Thoracic aorta (tissue), 2 donors: Measurements from ENCODE around the gene C11orf68. TPM values are rescaled to one million over a fixed set of nuclear protein-coding genes. Genes with fewer than 3 reads are reported as not detected.
A peak's percentile ranks its signal among the peaks of the same experiment; 100 is the strongest.

Experiments
- ATAC-seq: fragments of 150-250 bp; one replicate; pipeline ENCODE4 v1.8.0; 2017; ENCODE audit warnings: low read depth; ENCODE audit not compliant: insufficient number of reproducible peaks, low FRiP score
- DNase-seq: peaks from one replicate; pipeline ENCODE4 v3.0.0-alpha.2; 2020; ENCODE audit warnings: low spot score
- H3K27ac ChIP-seq, 2 donors: fragments of 200-600 bp; sonication (generic); 1 replicate in 1 of 2; 2 replicates in 1 of 2; pipeline ENCODE4 v1.5.1; 2016; ENCODE audit warnings: mild to moderate bottlenecking in 2 of 2, moderate library complexity in 2 of 2
- H3K27me3 ChIP-seq: fragments of 200-600 bp; sonication (generic); replicated peaks from 2 replicates; pipeline ENCODE4 v1.6.0; 2016; ENCODE audit warnings: mild to moderate bottlenecking; ENCODE audit not compliant: insufficient read depth
- H3K36me3 ChIP-seq: fragments of 200-600 bp; sonication (generic); one replicate; pipeline ENCODE4 v1.5.1; 2016
- H3K4me1 ChIP-seq, 2 donors: fragments of 200-600 bp; sonication (generic); 1 replicate in 1 of 2; 2 replicates in 1 of 2; pipeline versions ENCODE4 v1.5.1 to v1.6.0; 2016; ENCODE audit warnings: low read depth in 2 of 2, mild to moderate bottlenecking in 1 of 2; ENCODE audit not compliant: control insufficient read depth in 1 of 2
- H3K4me3 ChIP-seq: fragments of 200-600 bp; sonication (generic); 2 replicates; pipeline ENCODE4 v1.5.1; 2016; ENCODE audit warnings: mild to moderate bottlenecking
- H3K9me3 ChIP-seq: fragments of 200-600 bp; sonication (generic); 2 replicates; pipeline ENCODE4 v1.5.1; 2016
- total RNA-seq, 2 donors: library from RNA; depleted of rRNA; stranded (reverse); fragments of >200 nt; gene quantifications; one replicate each; pipeline versions ENCODE4 v1.1.0 to v1.2.3, GENCODE V29; 2016
- TF ChIP-seq, protein P1 (sequence below): fragments of 200-600 bp; sonication (generic); IDR thresholded peaks from one replicate; pipeline ENCODE4 v1.5.1; 2019; ENCODE audit warnings: antibody characterized with exemption

C11orf68 gene
- total RNA-seq, 2 donors from 2014 or later = 16.3 to 27.9 TPM

DNA sequence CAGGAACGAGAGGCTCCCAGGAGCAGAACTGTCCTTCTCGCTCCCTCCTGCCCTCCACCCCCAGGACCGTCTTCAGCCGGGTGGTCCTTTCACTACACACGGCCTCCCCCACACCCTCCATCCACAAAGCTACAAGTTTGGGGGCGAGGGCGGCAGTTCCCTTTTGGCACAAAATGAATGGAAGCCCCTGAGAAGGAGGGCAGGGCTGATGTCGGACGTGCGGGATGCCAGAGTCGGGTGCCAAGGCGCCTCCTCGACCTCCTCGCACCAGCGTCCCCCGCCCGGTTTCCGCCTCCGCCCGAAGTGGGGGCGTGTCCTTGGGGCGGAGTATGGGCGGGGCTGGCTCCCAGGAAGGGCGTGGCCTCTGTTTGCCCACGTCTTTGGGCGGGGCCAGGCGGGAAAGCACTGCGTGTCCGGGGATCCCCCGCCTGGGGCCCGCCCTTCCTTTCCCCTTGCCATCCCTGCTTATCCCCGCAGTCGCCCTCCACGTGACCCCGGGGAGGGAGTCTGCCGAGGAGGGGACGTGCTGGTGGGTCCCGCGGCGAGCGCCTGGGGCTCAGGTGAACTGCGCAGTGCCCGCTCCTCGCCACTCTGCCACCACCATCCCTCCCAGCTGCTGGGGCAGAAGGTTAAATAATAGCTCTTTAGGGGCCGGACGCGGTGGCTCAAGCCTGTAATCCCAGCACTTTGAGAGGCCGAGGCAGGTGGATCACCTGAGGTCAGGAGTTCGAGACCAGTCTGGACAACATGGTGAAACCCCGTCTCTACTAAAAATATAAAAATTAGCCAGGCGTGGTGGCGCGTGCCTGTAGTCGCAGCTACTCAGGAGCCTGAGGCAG is 45.3 kb downstream of the C11orf68 start:
- Histone ChIP-seq H3K4me3 (peak overlapping the region; percentile 90), H3K27me3 (no peaks in the 10 kb centered on the region), H3K36me3 (peaks cover 6% of the 10 kb centered on the region), H3K27ac (peak overlapping the region; percentile 93 to 97), H3K9me3 (no peaks in the 10 kb centered on the region), H3K4me1 (peaks cover 5 to 29% of the 10 kb centered on the region in 2 donors)
- ATAC-seq (peak; percentile 78), DNase-seq (peak; percentile 89)
- TF ChIP-seq, protein P1, sequence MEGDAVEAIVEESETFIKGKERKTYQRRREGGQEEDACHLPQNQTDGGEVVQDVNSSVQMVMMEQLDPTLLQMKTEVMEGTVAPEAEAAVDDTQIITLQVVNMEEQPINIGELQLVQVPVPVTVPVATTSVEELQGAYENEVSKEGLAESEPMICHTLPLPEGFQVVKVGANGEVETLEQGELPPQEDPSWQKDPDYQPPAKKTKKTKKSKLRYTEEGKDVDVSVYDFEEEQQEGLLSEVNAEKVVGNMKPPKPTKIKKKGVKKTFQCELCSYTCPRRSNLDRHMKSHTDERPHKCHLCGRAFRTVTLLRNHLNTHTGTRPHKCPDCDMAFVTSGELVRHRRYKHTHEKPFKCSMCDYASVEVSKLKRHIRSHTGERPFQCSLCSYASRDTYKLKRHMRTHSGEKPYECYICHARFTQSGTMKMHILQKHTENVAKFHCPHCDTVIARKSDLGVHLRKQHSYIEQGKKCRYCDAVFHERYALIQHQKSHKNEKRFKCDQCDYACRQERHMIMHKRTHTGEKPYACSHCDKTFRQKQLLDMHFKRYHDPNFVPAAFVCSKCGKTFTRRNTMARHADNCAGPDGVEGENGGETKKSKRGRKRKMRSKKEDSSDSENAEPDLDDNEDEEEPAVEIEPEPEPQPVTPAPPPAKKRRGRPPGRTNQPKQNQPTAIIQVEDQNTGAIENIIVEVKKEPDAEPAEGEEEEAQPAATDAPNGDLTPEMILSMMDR = no peak

DNA sequence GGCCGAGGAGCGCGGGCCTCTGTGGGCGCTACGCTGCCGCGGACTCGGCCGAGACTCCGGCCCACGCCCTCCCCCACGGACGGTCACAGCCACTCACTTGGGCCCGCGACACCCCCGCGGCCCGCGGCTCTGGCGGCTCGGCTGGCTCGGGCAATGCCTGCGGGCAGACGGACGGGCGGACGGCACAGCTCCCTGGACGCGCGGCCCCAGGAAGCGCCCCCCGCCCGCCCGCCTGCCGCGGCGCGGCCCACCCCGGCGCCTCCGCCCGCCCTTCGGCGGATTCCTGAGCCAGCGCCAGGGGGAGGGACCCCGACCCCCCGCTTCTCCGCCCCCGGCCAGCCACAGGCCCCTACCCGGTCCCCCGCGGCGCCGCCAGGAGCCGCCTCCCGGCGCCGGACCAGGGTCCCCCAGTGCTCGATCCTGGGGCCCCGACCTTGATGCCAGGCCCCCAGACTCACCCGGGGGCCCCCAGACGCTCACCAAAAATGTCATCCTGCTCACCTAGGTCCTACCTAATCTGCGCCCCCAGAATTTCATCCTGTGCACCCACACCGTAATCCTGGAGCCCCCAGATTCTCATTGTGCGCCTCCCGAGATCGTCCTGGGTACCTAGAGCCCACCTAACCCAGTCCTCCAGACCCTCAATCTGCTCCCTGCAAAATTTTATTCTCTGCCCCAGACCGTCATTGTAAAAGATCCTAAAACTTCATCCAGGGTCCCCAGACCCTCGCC is 46.1 kb downstream of the C11orf68 start, which contains the start of gene EFEMP2:
Gene EFEMP2 (minus strand): TSS at position 215 of the 732 bp plus-strand sequence. CDS start 446 bp downstream, outside the sequence.
- ATAC-seq (peak; percentile 13), DNase-seq (no peak)
- Histone ChIP-seq H3K27me3 (no peaks in the 10 kb centered on the region), H3K9me3 (no peaks in the 10 kb centered on the region), H3K4me1 (peaks cover 5 to 29% of the 10 kb centered on the region in 2 donors), H3K27ac (peak within 1 kb of the TSS; percentile 93 to 97), H3K4me3 (peak within 1 kb of the TSS; percentile 90), H3K36me3 (peaks cover 12% of the 10 kb centered on the region)
- TF ChIP-seq, protein P1 = no peak

DNA sequence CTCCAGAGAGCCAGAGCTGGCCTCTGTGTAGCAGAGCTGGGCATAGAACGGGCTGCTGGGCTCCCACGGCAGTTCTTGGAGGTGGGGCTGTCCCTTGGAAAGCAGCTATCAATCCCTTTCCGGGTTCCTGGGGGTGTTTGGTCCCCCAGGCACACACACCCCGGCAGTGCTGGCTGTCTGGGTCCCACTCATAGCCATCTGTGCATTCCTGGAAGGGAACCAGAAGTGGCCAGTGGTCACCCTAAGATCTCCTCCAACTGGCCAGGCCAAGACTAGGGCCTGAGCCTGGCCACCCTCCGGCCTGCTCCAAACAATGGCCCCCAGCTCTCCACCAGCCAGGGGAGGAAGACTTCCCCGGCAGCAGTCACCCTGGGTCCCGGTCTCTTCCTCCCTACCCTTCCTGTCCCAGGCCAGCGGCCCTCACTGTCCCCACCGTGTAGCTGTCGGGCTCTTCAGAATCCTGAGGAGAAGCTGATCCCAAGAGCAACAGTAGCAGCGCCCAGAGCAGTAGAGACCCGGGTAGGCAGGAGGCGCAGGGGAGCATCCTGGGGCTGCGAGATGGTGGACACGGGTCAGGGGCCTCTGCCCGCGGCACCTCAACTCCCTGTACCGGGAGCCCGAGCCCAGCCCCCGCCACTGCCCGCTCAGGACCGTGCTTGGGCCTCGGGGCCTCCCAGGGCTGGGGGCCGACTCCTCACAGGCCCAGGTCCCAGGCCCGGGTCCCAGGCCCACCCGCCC is 46.9 kb downstream of the C11orf68 start:
- Histone ChIP-seq H3K27ac (peak overlapping the region; percentile 93 to 97), H3K9me3 (no peaks in the 10 kb centered on the region), H3K4me3 (peak overlapping the region; percentile 90), H3K4me1 (peaks cover 5 to 34% of the 10 kb centered on the region in 2 donors), H3K27me3 (no peaks in the 10 kb centered on the region), H3K36me3 (peaks cover 18% of the 10 kb centered on the region)
- ATAC-seq (no peak), DNase-seq (no peak)
- TF ChIP-seq, protein P1 = no peak

DNA sequence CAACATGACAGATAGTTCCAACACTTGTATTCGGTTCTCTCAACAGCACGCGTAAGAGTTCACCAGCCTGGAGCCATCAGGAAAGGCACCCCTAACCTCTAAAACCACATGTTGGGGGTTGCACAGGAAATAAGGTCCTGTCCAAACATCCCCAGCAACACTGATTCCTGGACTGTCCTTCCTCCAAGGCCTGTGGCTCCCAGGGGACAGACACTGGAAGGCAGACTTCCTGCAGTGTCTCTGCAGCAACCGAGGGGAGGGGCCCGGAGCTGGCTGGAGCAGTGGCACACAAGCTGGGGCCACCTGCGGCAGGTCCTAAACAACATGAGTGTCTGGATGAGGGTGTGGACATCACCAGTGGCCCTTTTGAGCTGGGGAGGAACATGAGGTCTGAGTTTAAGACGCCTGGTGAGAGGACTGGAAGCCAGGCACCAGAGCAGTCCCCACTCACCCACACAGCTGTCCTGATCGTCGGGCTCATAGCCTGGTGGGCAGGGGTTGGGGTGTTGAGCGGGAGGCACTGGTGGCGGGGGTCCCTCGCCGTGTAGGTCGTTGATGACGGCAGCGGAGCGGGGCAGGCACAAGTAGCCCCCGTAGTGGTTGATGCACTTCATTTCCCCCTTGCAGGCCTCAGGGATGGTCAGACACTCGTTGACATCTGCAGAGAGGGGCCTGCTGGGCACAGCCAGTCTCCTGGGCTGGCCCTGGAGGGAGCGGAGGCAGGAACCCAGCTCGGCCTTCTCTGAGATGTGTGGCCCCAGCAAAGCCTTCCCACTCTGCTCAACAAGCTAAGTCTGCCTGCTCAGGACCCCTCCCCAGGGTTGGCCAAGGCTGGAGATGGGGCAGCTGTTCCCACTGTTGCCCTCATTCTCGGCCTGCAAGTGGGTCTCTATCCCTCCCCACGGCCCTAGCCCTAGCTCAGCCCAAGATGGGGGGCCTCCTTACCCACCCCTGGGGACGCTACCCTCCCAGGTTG is 47.9 kb downstream of the C11orf68 start:
- peaks cover 5 to 34% of the 10 kb centered on the region in 2 donors for H3K4me1 ChIP-seq
- DNase-seq = no peak
- peak overlapping the region; percentile 93 to 97 for H3K27ac ChIP-seq
- ATAC-seq = no peak
- peaks cover 28% of the 10 kb centered on the region for H3K36me3 ChIP-seq
- H3K9me3 ChIP-seq = no peaks in the 10 kb centered on the region
- H3K27me3 ChIP-seq = no peaks in the 10 kb centered on the region
- TF ChIP-seq, protein P1 = no peak
- peak overlapping the region; percentile 90 for H3K4me3 ChIP-seq
